HepG2 (cell line): ENCODE measurements around the gene SERTAD3. TPM values are rescaled to one million over a fixed set of nuclear protein-coding genes. Genes with fewer than 3 reads are reported as not detected.

ENCODE experiments used
- ATAC-seq: fragments of 200-7000 bp; cut with Tn5 transposase; 3 replicates; pipeline ENCODE4 v1.9.1; 2020; ENCODE audit warnings: mild to moderate bottlenecking, moderate library complexity
- BruUV-seq: library from RNA; stranded (reverse); fragments of 400-500 nt; replicated peaks from 2 replicates; lab custom pipeline; 2021; lab: Mats Ljungman, UMichigan
- CTCF ChIA-PET: fragments of 300-600 bp; formaldehyde crosslinking; extraction: SDS; loops from one replicate; lab custom pipeline; 2021; ENCODE audit warnings: low total read pairs, inconsistent platforms, low intra/inter-chr PET ratio; lab: Yijun Ruan, JAX
- POLR2A ChIA-PET: fragments of 350-600 bp; sonication (Branson Sonifier 250); formaldehyde crosslinking; loops from one replicate; lab custom pipeline; 2020; ENCODE audit warnings: antibody characterized with exemption, inconsistent platforms; lab: Yijun Ruan, JAX
- DNase-seq: peaks from one replicate; pipeline ENCODE4 v3.0.0-alpha.2; 2015; ENCODE audit warnings: low spot score
- FAIRE-seq: peaks from 3 replicates; lab custom pipeline; 2011; peaks lifted over from hg19 to GRCh38; lab: Jason Lieb, UNC
- H2AFZ ChIP-seq: one replicate; pipeline ENCODE4 v1.6.1; 2011; ENCODE audit warnings: low read length, inconsistent platforms
- H3K27ac ChIP-seq: fragments of 300-600 bp; 3 replicates; pipeline ENCODE4 v1.8.0; 2011; ENCODE audit warnings: mixed run types, mild to moderate bottlenecking, mixed read lengths, low read length, inconsistent platforms; ENCODE audit not compliant: insufficient read depth; ENCODE audit errors: extremely low read length
- H3K27me3 ChIP-seq, 2 experiments: fragments of 200-600 bp in 1 of 2; 2 replicates in 1 of 2; 3 replicates in 1 of 2; pipeline versions ENCODE4 v1.6.0 to v1.8.0; 2011; ENCODE audit warnings: low read length in 2 of 2, mild to moderate bottlenecking in 2 of 2, moderate library complexity in 2 of 2, inconsistent platforms in 1 of 2; ENCODE audit not compliant: insufficient read depth in 2 of 2, control insufficient read depth in 1 of 2
- H3K36me3 ChIP-seq, 2 experiments: fragments of 200-600 bp in 1 of 2; replicated peaks in 1 of 2; 2 replicates in 1 of 2; 3 replicates in 1 of 2; pipeline versions ENCODE4 v1.5.1 to v1.8.0; 2011; ENCODE audit warnings: low read length in 2 of 2, inconsistent platforms in 1 of 2; ENCODE audit not compliant: insufficient read depth in 2 of 2, control insufficient read depth in 1 of 2
- H3K4me1 ChIP-seq: 2 replicates; pipeline ENCODE4 v1.5.1; 2012; ENCODE audit warnings: low read length, inconsistent platforms; ENCODE audit not compliant: insufficient read depth
- H3K4me2 ChIP-seq: 2 replicates; pipeline ENCODE4 v1.6.0; 2011; ENCODE audit warnings: low read depth, low read length, inconsistent platforms
- H3K4me3 ChIP-seq, 3 experiments: fragments of 200-600 bp in 1 of 3; sonication (generic), shearing (Covaris generic) in 1 of 3; replicated peaks in 1 of 3; 2 replicates each; pipeline ENCODE4 v1.5.1; 2011 to 2016; ENCODE audit warnings: low read length in 3 of 3, inconsistent platforms in 2 of 3, low read depth in 2 of 3, mild to moderate bottlenecking in 2 of 3, control low read depth in 1 of 3, mixed read lengths in 1 of 3; ENCODE audit not compliant: insufficient read depth in 1 of 3
- H3K79me2 ChIP-seq: one replicate; pipeline ENCODE4 v1.6.1; 2011; ENCODE audit warnings: low read length, inconsistent platforms; ENCODE audit not compliant: insufficient read depth
- H3K9ac ChIP-seq: 2 replicates; pipeline ENCODE4 v1.6.0; 2011; ENCODE audit warnings: mild to moderate bottlenecking, low read depth, low read length, inconsistent platforms; ENCODE audit not compliant: insufficient read depth
- H3K9me3 ChIP-seq: 2 replicates; pipeline ENCODE4 v1.5.1; 2012; ENCODE audit warnings: mild to moderate bottlenecking, low read length
- H4K20me1 ChIP-seq: 2 replicates; pipeline ENCODE4 v1.6.0; 2011; ENCODE audit warnings: inconsistent platforms, mild to moderate bottlenecking, low read length, moderate library complexity; ENCODE audit not compliant: insufficient read depth
- ASH2L ChIP-seq: fragments of 300-600, 200-600 bp; sonication (generic); IDR thresholded peaks from 2 replicates; pipeline ENCODE4 v1.7.0; 2017; ENCODE audit warnings: low read depth, mild to moderate bottlenecking, moderate library complexity, mixed read lengths, low read length; ENCODE audit not compliant: insufficient read length
- MED13 ChIP-seq: sonication (generic); formaldehyde crosslinking; IDR thresholded peaks from 2 replicates; pipeline ENCODE4 v1.5.0; 2020; ENCODE audit warnings: missing genetic modification reagents
- ZBTB7B ChIP-seq: sonication (generic); formaldehyde crosslinking; IDR thresholded peaks from 2 replicates; pipeline ENCODE4 v1.4.0; 2020; ENCODE audit warnings: missing genetic modification reagents
- ZNF720 ChIP-seq: sonication (generic); formaldehyde crosslinking; IDR thresholded peaks from 2 replicates; pipeline ENCODE4 v1.4.0; 2020; ENCODE audit warnings: missing genetic modification reagents
- WGBS: methylation state at CpG from one replicate; pipeline ENCODE4 v1.1.6; 2017; ENCODE audit warnings: low lambda C conversion rate; 5-methylcytosine and 5-hydroxymethylcytosine counted together
- in situ Hi-C: cut with HindIII; loops from 2 replicates; pipeline ENCODE4 v1.10.0; 2017; ENCODE audit warnings: low pct_unique_long_range_greater_than_20kb; ENCODE audit not compliant: extremely low pct_ligation_motif_present
- intact Hi-C: fragments of 100-400 bp; cut with micrococcal nuclease; formaldehyde crosslinking; loops from one replicate; pipeline ENCODE4 v1.10.0; 2022; ENCODE audit not compliant: unreplicated experiment
- polyA plus RNA-seq, 8 experiments: library from polyadenylated mRNA; depleted of rRNA in 3 of 8; stranded (reverse) in 7 of 8; unstranded in 1 of 8; fragments of >200 nt; fragmentation: Illumina TruSeq in 4 of 8; extraction: Trizol in 4 of 8; gene quantifications; 2 replicates each; pipeline versions ENCODE4 v1.2.1 to v1.2.3, GENCODE V29; 2011 to 2016; ENCODE audit warnings: low read depth in 4 of 8, missing spikeins in 1 of 8, mixed read lengths in 1 of 8; ENCODE audit not compliant: insufficient read depth in 1 of 8
- total RNA-seq, 5 experiments: library from RNA; depleted of rRNA; stranded (reverse); fragments of >200 nt; fragmentation: Illumina TruSeq; extraction: Trizol; gene quantifications; 2 replicates each; pipeline ENCODE4 v1.2.3, GENCODE V29; 2016; ENCODE audit warnings: low read depth in 1 of 5
- TF ChIP-seq, protein P1 (sequence below): sonication (generic); formaldehyde crosslinking; IDR thresholded peaks from 2 replicates; pipeline ENCODE4 v1.4.0; 2020; ENCODE audit warnings: missing genetic modification reagents, mild to moderate bottlenecking, borderline replicate concordance

Gene SERTAD3
- total and polyA plus RNA-seq, 2 of the 13 experiments (the other 11 are each of a cell fraction or from before 2014, with no cell fraction given): 9.6 to 16.9 TPM

DNA sequence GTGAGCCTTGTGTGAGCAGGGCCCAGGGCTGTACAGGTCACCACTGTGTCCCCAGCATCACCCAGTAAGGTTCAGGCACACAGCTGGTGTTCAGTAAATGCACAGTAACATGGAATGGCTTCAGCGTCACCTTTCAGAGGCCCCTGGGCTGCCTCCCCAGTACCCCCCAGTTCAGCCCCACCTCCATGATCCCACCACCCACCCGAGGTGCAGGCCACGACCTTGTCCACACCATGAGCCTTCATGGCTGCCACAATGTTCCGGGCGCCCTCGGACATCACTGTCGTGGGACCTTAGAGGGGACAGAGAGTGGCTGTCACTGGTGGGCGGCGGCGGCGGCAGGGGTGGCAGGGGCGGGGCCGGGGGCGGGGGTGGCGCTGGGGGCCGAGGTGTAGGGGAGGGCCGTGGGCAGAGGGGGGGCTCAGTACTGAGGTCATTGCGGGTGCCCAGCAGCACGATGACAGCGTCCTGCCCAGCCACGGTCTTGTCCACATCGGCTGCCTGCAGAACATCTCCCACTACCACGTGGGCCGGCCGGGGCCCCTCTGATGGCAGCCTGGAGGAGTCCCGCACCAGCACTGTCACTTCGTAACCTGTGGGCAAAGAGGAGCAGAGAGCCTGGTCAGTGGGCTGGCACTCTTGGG lies 13.9 kb upstream of the SERTAD3 start:
- 0 out of 5 replicates have a peak, but pooled peaks cover 0 to 2% of the 10 kb centered on the region in 2 experiments for H3K36me3 ChIP-seq
- H2AFZ ChIP-seq: no peak overlapping the region
- H3K9ac ChIP-seq: no peak overlapping the region
- ChIA-PET CTCF (no interaction called here), POLR2A (interaction anchor here (0.8 kb wide), 1 partner anchor 32 kb away, joined by 3 read pairs; the partner anchor contains the start of gene SERTAD1)
- DNase-seq (no peak), ATAC-seq (no peak), FAIRE-seq (no peak)
- H3K27ac ChIP-seq: no peak overlapping the region
- intact Hi-C loops: no loop called here
- H3K79me2 ChIP-seq: no peaks in the 10 kb centered on the region
- H3K4me3 ChIP-seq: no peak overlapping the region
- H4K20me1 ChIP-seq: no peaks in the 10 kb centered on the region
- H3K4me2 ChIP-seq: no peak overlapping the region
- in situ Hi-C loops: no loop called here
- TF ChIP-seq, protein P1, sequence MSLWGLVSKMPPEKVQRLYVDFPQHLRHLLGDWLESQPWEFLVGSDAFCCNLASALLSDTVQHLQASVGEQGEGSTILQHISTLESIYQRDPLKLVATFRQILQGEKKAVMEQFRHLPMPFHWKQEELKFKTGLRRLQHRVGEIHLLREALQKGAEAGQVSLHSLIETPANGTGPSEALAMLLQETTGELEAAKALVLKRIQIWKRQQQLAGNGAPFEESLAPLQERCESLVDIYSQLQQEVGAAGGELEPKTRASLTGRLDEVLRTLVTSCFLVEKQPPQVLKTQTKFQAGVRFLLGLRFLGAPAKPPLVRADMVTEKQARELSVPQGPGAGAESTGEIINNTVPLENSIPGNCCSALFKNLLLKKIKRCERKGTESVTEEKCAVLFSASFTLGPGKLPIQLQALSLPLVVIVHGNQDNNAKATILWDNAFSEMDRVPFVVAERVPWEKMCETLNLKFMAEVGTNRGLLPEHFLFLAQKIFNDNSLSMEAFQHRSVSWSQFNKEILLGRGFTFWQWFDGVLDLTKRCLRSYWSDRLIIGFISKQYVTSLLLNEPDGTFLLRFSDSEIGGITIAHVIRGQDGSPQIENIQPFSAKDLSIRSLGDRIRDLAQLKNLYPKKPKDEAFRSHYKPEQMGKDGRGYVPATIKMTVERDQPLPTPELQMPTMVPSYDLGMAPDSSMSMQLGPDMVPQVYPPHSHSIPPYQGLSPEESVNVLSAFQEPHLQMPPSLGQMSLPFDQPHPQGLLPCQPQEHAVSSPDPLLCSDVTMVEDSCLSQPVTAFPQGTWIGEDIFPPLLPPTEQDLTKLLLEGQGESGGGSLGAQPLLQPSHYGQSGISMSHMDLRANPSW: no peak
- TF ChIP-seq ZBTB7B (CRISPR knock-in tag) (no peak), ZNF720 (CRISPR knock-in tag) (no peak), ASH2L (no peak), MED13 (CRISPR knock-in tag) (no peak)
- peaks cover 27% of the 10 kb centered on the region for H3K4me1 ChIP-seq
- no TSS peak for BruUV-seq
- H3K9me3 ChIP-seq: no peaks in the 10 kb centered on the region
- 92% methylated on average over 25 of the region's 27 CpGs for WGBS
- H3K27me3 ChIP-seq: no peaks in the 10 kb centered on the region
